Suprapubic skin (tissue), 3 donors: ENCODE results near the gene LENG8.

Source experiments
- POLR2A ChIP-seq, 2 donors: fragments of 450-650 bp; IDR thresholded peaks; one replicate each; pipeline ENCODE4 v1.6.1; 2017; ENCODE audit warnings: antibody characterized with exemption in 2 of 2, mild to moderate bottlenecking in 2 of 2, moderate library complexity in 2 of 2
- TF ChIP-seq, protein P1 (sequence below), 2 donors: fragments of 200-600 bp in 1 of 2; fragments of 450-650 bp in 1 of 2; sonication (generic) in 1 of 2; IDR thresholded peaks; one replicate each; pipeline ENCODE4 v1.5.1; 2016 to 2019; ENCODE audit warnings: antibody characterized with exemption in 2 of 2, mild to moderate bottlenecking in 1 of 2, moderate library complexity in 1 of 2

DNA sequence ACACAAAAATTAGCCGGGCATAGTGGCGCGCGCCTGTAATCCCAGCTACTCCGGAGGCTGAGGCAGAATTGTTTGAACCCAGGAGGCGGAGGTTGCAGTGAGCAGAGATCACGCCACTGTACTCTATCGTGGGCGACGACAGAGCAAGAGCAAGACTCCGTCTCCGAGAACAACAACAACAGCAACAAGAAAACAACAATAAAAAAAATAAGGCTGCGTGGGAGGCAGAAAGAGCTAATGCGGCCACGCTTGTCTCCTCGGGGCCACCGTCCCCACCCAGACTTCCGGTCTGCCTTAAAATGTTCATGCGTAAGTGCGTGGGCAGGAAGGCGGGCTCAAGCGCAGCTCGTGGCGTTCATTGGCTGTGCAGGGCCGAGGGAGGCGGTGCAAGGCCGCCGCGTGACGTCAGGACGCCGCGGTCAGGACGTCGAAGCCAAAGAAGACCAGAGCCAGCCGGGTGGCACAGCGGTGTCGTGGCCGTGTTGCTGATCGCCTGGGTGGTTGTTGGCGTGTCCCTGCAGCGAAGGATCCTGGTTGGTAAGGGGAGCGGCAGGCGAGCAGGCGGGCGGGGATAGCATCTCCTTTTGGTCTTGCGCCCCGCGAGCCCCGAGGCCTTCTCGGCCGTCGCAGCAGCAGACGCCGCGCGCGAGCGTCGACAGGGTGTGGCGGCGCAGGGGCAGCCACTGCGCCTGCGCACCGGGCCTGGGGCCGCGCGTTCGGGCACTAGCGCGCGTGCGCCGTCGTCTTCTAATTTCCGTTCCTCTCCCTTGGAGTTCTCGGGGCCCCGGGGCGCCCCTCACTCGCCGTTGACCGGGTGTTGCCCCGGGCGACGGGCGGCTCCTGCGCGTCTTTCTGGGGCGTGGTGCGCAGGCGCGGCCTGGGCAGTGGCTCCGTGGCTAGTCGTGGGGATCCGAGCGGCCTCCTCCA is at the start of gene LENG8:
- TF ChIP-seq, protein P1, sequence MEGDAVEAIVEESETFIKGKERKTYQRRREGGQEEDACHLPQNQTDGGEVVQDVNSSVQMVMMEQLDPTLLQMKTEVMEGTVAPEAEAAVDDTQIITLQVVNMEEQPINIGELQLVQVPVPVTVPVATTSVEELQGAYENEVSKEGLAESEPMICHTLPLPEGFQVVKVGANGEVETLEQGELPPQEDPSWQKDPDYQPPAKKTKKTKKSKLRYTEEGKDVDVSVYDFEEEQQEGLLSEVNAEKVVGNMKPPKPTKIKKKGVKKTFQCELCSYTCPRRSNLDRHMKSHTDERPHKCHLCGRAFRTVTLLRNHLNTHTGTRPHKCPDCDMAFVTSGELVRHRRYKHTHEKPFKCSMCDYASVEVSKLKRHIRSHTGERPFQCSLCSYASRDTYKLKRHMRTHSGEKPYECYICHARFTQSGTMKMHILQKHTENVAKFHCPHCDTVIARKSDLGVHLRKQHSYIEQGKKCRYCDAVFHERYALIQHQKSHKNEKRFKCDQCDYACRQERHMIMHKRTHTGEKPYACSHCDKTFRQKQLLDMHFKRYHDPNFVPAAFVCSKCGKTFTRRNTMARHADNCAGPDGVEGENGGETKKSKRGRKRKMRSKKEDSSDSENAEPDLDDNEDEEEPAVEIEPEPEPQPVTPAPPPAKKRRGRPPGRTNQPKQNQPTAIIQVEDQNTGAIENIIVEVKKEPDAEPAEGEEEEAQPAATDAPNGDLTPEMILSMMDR (IDR thresholded peaks at IDR 0.05) = no peak
- peak; percentile 83 to 94 for TF ChIP-seq POLR2A (IDR thresholded peaks at IDR 0.05)
